EH (cell line): ENCODE results near the gene CD79A.
A peak's percentile ranks its signal among the peaks of the same experiment; 100 is the strongest.

Experiments used
- DNase-seq: peaks from one replicate; pipeline ENCODE4 v3.0.0-alpha.2; 2015; ENCODE audit warnings: low read depth

CD79A gene

GRCh38 chr19:41876847-41877832 lies at the start of gene CD79A:
Gene CD79A (plus strand): TSS chr19:41877279. CDS start chr19:41877305, 26 bp downstream.
- no peak for DNase-seq

DNA sequence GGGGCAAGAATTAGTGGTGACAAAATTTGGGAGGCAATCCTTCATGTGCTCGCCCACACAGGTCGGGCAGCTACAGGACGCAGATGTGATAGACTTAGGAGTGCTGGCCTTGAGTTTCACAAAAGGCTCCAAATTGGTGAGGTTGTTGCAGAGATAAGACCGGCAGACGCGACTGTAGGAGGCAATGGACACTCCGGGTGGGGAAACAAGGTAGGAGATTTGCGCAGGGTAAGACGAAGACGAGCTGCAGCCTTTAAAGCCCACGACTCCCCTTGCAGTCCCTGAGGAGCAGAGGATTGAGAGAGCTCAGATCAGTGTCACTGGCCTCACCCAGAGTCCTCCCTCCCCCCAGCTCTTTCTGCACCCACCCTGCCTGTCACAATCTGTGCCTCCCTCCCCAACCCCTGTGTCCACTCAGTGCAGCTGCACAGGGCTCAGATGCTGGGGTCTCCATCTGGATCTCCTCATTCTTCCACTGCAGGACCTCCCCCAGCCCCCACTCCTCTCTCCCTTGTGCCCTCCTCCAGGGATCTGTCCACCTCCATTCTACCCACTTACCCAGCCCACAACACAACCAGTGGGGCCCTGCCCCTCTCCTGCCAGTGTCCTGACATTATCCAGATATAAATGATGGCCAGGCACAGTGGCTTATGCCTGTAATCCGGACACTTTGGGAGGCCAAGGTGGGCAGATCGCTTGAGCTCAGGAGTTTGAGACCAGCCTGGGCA lies 38.9 kb upstream of the CD79A start:
- no peak for DNase-seq

- no peak for DNase-seq
Measured at GRCh38 chr19:41839211-41839610, 37.9 kb upstream of the CD79A start.

- DNase-seq: no peak
Measured at GRCh38 chr19:41843371-41843770, 33.7 kb upstream of the CD79A start.

DNA sequence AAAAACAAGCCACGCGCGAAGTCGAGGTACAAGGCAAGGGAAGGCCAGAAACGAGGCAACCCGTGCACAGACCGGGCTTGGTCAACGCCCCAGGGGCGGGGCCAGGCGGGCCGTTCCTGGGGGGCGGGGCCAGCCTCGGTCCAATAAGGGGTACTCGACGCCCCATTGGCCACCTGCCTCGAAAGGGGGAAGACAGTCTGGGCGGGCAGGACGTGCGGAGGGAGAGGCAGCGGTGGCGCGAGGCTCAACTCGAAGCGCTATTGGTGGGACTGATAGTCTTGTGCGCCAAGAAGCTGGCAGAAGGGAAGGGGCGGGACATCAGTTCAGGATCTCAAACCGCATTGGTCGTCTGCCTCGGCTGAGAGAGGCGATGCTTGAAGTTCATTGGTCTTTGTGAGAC lies 32.5 kb upstream of the CD79A start, which contains the start of gene LYPD4:
Gene LYPD4, minus strand, starts transcription at position 83 of the 400 bp plus-strand sequence. CDS start 5,398 bp downstream, outside the sequence.
- DNase-seq: no peak

DNA sequence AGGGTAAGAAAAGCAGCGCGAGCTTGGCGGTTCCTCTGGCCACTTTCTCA lies 32.3 kb upstream of the CD79A start, which contains the start of gene DMRTC2:
Gene DMRTC2, plus strand, starts transcription at position 42 of the 50 bp plus-strand sequence. CDS start 2,387 bp downstream, outside the sequence.
- DNase-seq: no peak

DNA sequence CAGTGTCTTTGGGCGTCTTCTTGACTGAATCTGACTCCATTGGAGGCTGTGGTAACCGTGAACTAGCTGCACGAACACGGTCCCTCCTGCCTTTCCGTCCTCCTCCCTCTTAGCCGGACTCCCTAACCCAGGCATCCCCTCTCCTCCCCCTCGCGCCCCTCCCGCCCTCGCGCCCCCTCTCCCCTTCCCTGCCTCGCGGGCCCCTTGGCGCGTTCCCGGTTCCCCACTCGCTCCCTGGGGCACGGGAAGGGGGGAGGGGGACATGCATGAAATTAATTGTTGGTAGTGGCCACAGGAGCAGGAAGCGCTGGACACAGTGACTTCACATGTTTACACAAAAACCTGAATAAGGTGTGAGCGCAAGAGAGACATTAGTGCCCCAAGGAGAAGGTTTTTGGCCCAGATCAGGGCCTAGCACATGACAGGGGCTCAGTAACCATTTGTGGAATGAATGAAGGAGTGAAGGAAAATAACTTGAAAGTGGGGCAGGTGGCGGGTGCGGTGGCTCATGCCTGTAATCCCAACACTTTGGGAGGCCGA lies 32.0 kb upstream of the CD79A start:
- no peak for DNase-seq

GRCh38 chr19:41847351-41848105 lies 29.6 kb upstream of the CD79A start:
- DNase-seq: no peak

GRCh38 chr19:41848666-41849065 lies 28.4 kb upstream of the CD79A start:
- no peak for DNase-seq

DNA sequence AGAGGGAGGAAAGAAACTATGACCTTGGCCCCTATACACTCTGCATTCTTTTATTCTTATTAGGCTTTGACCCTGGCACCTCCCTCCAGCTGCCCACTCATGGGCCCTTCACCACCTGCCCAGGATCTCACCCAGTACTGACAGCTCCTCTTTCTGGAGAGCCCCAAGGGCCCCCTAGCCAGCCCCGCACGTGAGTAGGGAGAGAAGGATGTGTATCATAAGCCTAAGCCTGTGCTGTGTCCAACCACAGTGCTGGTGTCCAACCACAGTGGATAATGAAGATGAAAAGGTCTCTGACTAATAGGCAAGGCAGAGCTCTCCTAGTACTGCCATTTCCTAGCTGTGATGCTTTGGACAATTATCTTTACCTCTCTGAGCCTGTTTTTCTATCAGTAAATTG lies 28.0 kb upstream of the CD79A start:
- no peak for DNase-seq

DNA sequence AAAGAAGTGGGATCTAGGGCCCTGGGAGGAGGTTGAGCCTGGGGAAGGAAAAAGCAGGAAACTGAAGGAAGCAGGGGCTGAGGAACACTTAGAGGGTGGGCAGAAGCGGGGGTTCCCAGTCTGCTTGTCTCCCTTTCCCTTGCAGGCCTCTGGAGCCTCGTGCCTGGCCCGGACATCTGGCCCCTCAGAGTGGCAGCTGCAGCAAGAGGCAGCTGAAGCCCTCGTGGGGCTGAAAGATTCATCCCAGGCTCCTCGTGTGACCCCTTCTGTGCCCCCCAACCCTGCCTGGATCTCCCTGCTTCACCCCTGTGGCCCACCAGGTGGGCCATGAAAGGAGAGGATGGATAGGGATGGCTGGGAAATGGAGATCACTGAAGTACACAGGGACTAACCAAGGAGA lies 26.7 kb upstream of the CD79A start:
- no peak for DNase-seq

GRCh38 chr19:41851456-41851855 lies 25.6 kb upstream of the CD79A start:
- no peak for DNase-seq

GRCh38 chr19:41853344-41853743 lies 23.7 kb upstream of the CD79A start:
- DNase-seq: no peak

- DNase-seq: no peak
Measured at GRCh38 chr19:41853768-41854167, 23.3 kb upstream of the CD79A start.

DNA sequence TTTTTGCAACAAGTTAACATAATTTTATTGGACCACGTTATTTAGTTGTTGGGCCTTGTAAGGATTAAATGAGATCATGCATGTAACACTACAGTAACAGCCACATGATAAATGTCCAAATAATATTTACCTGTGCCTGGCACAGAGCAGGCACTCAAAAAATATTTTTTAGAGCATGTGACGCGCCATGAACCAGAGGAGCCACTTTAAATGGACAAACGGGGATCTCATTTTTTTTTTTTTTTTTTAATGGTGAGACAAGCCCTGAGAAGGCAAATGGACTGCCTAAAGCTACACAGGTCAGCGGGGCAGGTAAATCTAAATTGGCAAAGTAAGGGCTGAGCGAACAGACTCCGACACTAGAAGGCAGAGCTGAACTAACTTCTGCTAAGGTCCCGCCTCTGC lies 17.9 kb upstream of the CD79A start:
- no peak for DNase-seq

GRCh38 chr19:41859618-41860418 lies 17.3 kb upstream of the CD79A start, which contains the start of gene RPS19:
Gene RPS19 (plus strand): TSS chr19:41860255. CDS start chr19:41860775, 520 bp downstream.
- DNase-seq: peak; percentile 99

GRCh38 chr19:41860419-41861115 lies 16.5 kb upstream of the CD79A start:
- peak; percentile 26 for DNase-seq

GRCh38 chr19:41861116-41861768 lies 15.8 kb upstream of the CD79A start:
- DNase-seq: no peak

DNA sequence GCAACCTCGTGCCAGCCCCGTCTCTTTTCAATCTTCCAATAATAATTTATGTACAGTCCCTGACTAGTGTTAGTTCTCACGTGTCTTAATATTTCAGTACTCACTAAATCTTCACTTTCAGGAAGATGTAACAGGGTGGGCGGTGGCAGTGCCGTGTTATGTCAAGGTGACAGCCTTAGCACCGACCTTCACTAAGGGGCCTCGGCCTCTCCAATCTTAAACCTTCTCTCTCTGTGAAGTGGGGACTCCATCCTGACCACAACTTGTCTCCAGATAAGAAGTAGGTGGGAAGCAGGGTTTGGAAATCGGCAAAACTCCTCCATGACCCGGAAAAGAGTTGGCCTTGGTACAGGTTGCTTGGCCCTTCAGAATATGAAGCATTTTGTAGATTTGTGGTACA lies 15.2 kb upstream of the CD79A start:
- DNase-seq: no peak

DNA sequence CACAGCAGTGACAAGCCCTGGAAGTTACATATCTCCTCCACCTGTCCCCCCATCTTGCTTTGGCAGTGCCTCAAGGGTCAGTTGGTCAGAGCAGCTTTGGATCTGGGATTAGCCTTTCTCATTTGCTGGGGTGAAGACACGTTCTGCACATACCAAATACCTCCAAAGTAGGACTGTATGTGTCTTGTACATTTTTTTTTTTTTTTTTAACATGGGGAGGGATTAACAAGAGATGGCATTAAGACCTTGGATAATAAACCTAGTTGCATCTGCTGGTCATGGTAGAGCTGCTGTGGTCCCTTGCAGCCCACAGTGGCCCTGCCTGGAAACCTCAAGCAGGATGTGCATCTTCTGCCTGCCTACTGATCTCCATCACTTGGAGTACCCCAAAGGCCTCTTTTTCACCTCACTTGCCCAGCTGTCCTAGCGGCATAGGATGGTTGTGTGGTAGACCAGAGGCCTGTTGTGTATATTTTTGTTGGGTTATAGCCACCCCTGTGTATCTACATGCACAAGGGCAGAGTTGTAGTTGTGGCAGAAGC lies 14.6 kb upstream of the CD79A start:
- no peak for DNase-seq
